GM19455 (cell line): ENCODE data around the gene ITGA7.

Source experiments
- ATAC-seq: cut with Tn5 transposase; IDR thresholded peaks from one replicate; pipeline ENCODE4 v1.9.1; 2021; ENCODE audit not compliant: unreplicated experiment

ITGA7 gene

GRCh38 chr12:55736780-55737580 is 29.3 kb upstream of the ITGA7 start:
- ATAC-seq, result no peak

- ATAC-seq, result no peak
Measured at GRCh38 chr12:55736076-55736475, 28.4 kb upstream of the ITGA7 start.

- ATAC-seq, result no peak
Measured at GRCh38 chr12:55734595-55734994, 26.9 kb upstream of the ITGA7 start.

GRCh38 chr12:55733858-55734257 is 26.2 kb upstream of the ITGA7 start:
- ATAC-seq, result no peak

GRCh38 chr12:55733021-55733555 is 25.4 kb upstream of the ITGA7 start:
- no peak for ATAC-seq

GRCh38 chr12:55732288-55732687 is 24.6 kb upstream of the ITGA7 start:
- no peak for ATAC-seq

- ATAC-seq, result peak; percentile 47
Measured at GRCh38 chr12:55729819-55730818, 22.4 kb upstream of the ITGA7 start.

GRCh38 chr12:55728939-55729818 is 21.5 kb upstream of the ITGA7 start, which contains the start of gene CD63:
Gene CD63, minus strand, starts transcription at chr12:55729009. Its CDS starts 668 bp downstream, at chr12:55728341.
- peak; percentile 64 for ATAC-seq

- ATAC-seq, result peak; percentile 24
Measured at GRCh38 chr12:55728186-55728938, 20.7 kb upstream of the ITGA7 start.

GRCh38 chr12:55727643-55728185 is 20.0 kb upstream of the ITGA7 start:
- ATAC-seq, result no peak

- no peak for ATAC-seq
Measured at GRCh38 chr12:55726971-55727370, 19.3 kb upstream of the ITGA7 start.

GRCh38 chr12:55725556-55725955 is 17.9 kb upstream of the ITGA7 start:
- no peak for ATAC-seq

- ATAC-seq, result no peak
Measured at GRCh38 chr12:55724940-55725309, 17.2 kb upstream of the ITGA7 start.

- no peak for ATAC-seq
Measured at GRCh38 chr12:55724226-55724939, 16.7 kb upstream of the ITGA7 start.

- no peak for ATAC-seq
Measured at GRCh38 chr12:55723516-55724225, 16.0 kb upstream of the ITGA7 start.

GRCh38 chr12:55722948-55723347 is 15.2 kb upstream of the ITGA7 start:
- ATAC-seq, result no peak

- no peak for ATAC-seq
Measured at GRCh38 chr12:55721601-55722213, 14.0 kb upstream of the ITGA7 start.
